Measurements from ENCODE around the gene C14orf132.

- no peak for TF ChIP-seq POLR2A (IDR thresholded peaks at IDR 0.05; ENCODE audit: low read depth, low read length)
- no peak for TF ChIP-seq POLR2AphosphoS5 (IDR thresholded peaks at IDR 0.05; ENCODE audit: low read depth, low read length)
- TF ChIP-seq TAF1 (IDR thresholded peaks at IDR 0.05; ENCODE audit: low read depth, low read length): no peak
- TF ChIP-seq SPI1 (IDR thresholded peaks at IDR 0.05; ENCODE audit: low read depth, low read length): no peak
- TF ChIP-seq PAX5 (IDR thresholded peaks at IDR 0.05; ENCODE audit: insufficient read depth, low read length, severe bottlenecking): no peak
- no peak for TF ChIP-seq POU2F2 (IDR thresholded peaks at IDR 0.05; ENCODE audit: low read depth, low read length)
Observed at GRCh38 chr14:96118391-96118790, 79.2 kb downstream of the C14orf132 start.
